HCT116 (cell line): ENCODE measurements around the gene TMEM26. TPM values are rescaled to one million over a fixed set of nuclear protein-coding genes. Genes with fewer than 3 reads are reported as not detected.

ENCODE experiments used
- ATAC-seq: fragments of 200-7000 bp; cut with Tn5 transposase; 2 replicates; pipeline ENCODE4 v1.9.1; 2020; ENCODE audit warnings: mild to moderate bottlenecking, moderate library complexity
- BruUV-seq: library from RNA; stranded (reverse); fragments of 400-500 nt; replicated peaks from 2 replicates; lab custom pipeline; 2021; lab: Mats Ljungman, UMichigan
- CTCF ChIA-PET: fragments of 300-600 bp; sonication (Branson Sonifier 250); formaldehyde crosslinking; loops from one replicate; lab custom pipeline; 2021; ENCODE audit warnings: antibody characterized with exemption; lab: Charles Lee
- POLR2A ChIA-PET: fragments of 300-600, 350-600 bp; sonication (Branson Sonifier 250); formaldehyde crosslinking; loops from one replicate; lab custom pipeline; 2021; ENCODE audit warnings: antibody characterized with exemption; lab: Charles Lee
- RAD21 ChIA-PET, 2 experiments: fragments of 300-600 bp; sonication (Branson Sonifier 250); formaldehyde crosslinking; loops; one replicate each; lab custom pipeline; 2023; ENCODE audit warnings: low total read pairs in 2 of 2; ENCODE audit not compliant: uncharacterized antibody in 2 of 2, unreplicated experiment in 2 of 2, low non-redundant PET in 1 of 2; lab: Charles Lee
- DNase-seq: peaks from one replicate; pipeline ENCODE4 v3.0.0-alpha.2; 2010; ENCODE audit warnings: low read depth, low spot score
- H2AFZ ChIP-seq: fragments of 200-600 bp; shearing (Covaris generic), sonication (generic); 2 replicates; pipeline ENCODE4 v1.6.1; 2017; ENCODE audit warnings: low read depth, mixed run types, mixed read lengths, antibody characterized with exemption, low read length; ENCODE audit not compliant: poor library complexity, severe bottlenecking
- H3K27ac ChIP-seq: 2 replicates; pipeline ENCODE4 v1.5.1; 2012; ENCODE audit warnings: low read depth, low read length
- H3K27me3 ChIP-seq: fragments of 200-600 bp; sonication (generic); 2 replicates; pipeline ENCODE4 v1.6.1; 2016; ENCODE audit warnings: mixed run types, low read length, mixed read lengths; ENCODE audit not compliant: insufficient read depth
- H3K36me3 ChIP-seq, 2 experiments: fragments of 200-500 bp in 1 of 2; fragments of 200-600 bp in 1 of 2; sonication (Bioruptor generic) in 1 of 2; sonication (generic) in 1 of 2; 2 replicates each; pipeline versions ENCODE4 v1.5.1 to v1.6.1; 2014 to 2016; ENCODE audit warnings: low read length in 2 of 2, inconsistent platforms in 1 of 2, mixed read lengths in 1 of 2, mixed run types in 1 of 2; ENCODE audit not compliant: insufficient read depth in 2 of 2, control insufficient read depth in 1 of 2
- H3K4me1 ChIP-seq, 2 experiments: fragments of 200-600 bp in 1 of 2; sonication (generic) in 1 of 2; 2 replicates each; pipeline versions ENCODE4 v1.5.1 to v1.6.1; 2012 to 2017; ENCODE audit warnings: low read length in 2 of 2, inconsistent platforms in 1 of 2, mild to moderate bottlenecking in 1 of 2, mixed read lengths in 1 of 2, mixed run types in 1 of 2, moderate library complexity in 1 of 2; ENCODE audit not compliant: insufficient read depth in 2 of 2, control insufficient read depth in 1 of 2
- H3K4me2 ChIP-seq: fragments of 200-600 bp; sonication (generic); 2 replicates; pipeline ENCODE4 v1.6.1; 2017; ENCODE audit warnings: mixed run types, low read length, mixed read lengths
- H3K4me3 ChIP-seq, 2 experiments: fragments of 200-600 bp in 1 of 2; sonication (generic) in 1 of 2; replicated peaks in 1 of 2; 2 replicates each; pipeline ENCODE4 v1.5.1; 2011 to 2016; ENCODE audit warnings: low read length in 2 of 2, control low read depth in 1 of 2, low read depth in 1 of 2, mild to moderate bottlenecking in 1 of 2, mixed read lengths in 1 of 2, mixed run types in 1 of 2
- H3K79me2 ChIP-seq: fragments of 200-600 bp; sonication (generic); 2 replicates; pipeline ENCODE4 v1.6.1; 2017; ENCODE audit warnings: mild to moderate bottlenecking, mixed run types, low read length, moderate library complexity, mixed read lengths; ENCODE audit not compliant: insufficient read depth
- H3K9ac ChIP-seq: fragments of 200-600 bp; sonication (generic); 2 replicates; pipeline ENCODE4 v1.6.1; 2016; ENCODE audit warnings: low read length, mixed read lengths
- H3K9me2 ChIP-seq: fragments of 200-600 bp; sonication (generic), shearing (Covaris generic); 2 replicates; pipeline ENCODE4 v1.6.1; 2017; ENCODE audit warnings: mixed run types, mild to moderate bottlenecking, moderate library complexity; ENCODE audit not compliant: insufficient read depth
- H3K9me3 ChIP-seq, 2 experiments: fragments of 200-500 bp in 1 of 2; fragments of 200-600 bp in 1 of 2; sonication (Bioruptor generic) in 1 of 2; sonication (generic) in 1 of 2; 2 replicates each; pipeline ENCODE4 v1.6.1; 2014 to 2017; ENCODE audit warnings: low read length in 2 of 2, mixed read lengths in 2 of 2, inconsistent platforms in 1 of 2, low read depth in 1 of 2, mild to moderate bottlenecking in 1 of 2, mixed run types in 1 of 2, moderate library complexity in 1 of 2; ENCODE audit not compliant: control insufficient read depth in 1 of 2, insufficient read depth in 1 of 2
- H4K20me1 ChIP-seq: fragments of 200-600 bp; sonication (generic), shearing (Covaris generic); 2 replicates; pipeline ENCODE4 v1.6.1; 2017; ENCODE audit warnings: mixed run types, mild to moderate bottlenecking, moderate library complexity; ENCODE audit not compliant: insufficient read depth
- ATF3 ChIP-seq: IDR thresholded peaks from 2 replicates; pipeline ENCODE4 v1.6.1; 2012
- CBX3 ChIP-seq: IDR thresholded peaks from 2 replicates; pipeline ENCODE4 v1.6.1; 2012; ENCODE audit warnings: low read depth
- EZH2 ChIP-seq: fragments of 200-600 bp; sonication (generic); IDR thresholded peaks from 2 replicates; pipeline ENCODE4 v1.6.1; 2017; ENCODE audit warnings: antibody characterized with exemption, mixed run types
- EZH2phosphoT487 ChIP-seq: fragments of 200-600 bp; IDR thresholded peaks from 2 replicates; pipeline ENCODE4 v1.6.1; 2018; ENCODE audit warnings: antibody characterized with exemption, borderline replicate concordance
- FOSL1 ChIP-seq: IDR thresholded peaks from 2 replicates; pipeline ENCODE4 v1.6.1; 2012; ENCODE audit warnings: low read depth
- JUND ChIP-seq: IDR thresholded peaks from 2 replicates; pipeline ENCODE4 v1.6.1; 2012
- POLR2A ChIP-seq: IDR thresholded peaks from 2 replicates; pipeline ENCODE4 v1.7.0; 2011; ENCODE audit warnings: borderline replicate concordance; ENCODE audit not compliant: insufficient read depth, insufficient read length; ENCODE audit errors: extremely low read depth
- REST ChIP-seq: IDR thresholded peaks from 2 replicates; pipeline ENCODE4 v1.6.1; 2012; ENCODE audit warnings: low read depth
- SIN3A ChIP-seq: IDR thresholded peaks from 2 replicates; pipeline ENCODE4 v1.6.1; 2012; ENCODE audit warnings: low read depth
- SRF ChIP-seq: IDR thresholded peaks from 2 replicates; pipeline ENCODE4 v1.6.1; 2012; ENCODE audit warnings: low read depth
- ZFX ChIP-seq: fragments of 450-650 bp; IDR thresholded peaks from 2 replicates; pipeline ENCODE4 v1.6.1; 2017
- intact Hi-C: fragments of 100-400 bp; cut with micrococcal nuclease; formaldehyde crosslinking; loops from 2 replicates; pipeline ENCODE4 v1.10.0; 2022
- total RNA-seq: library from RNA; stranded (reverse); gene quantifications from one replicate; pipeline ENCODE4 v1.2.1, GENCODE V29; 2021; ENCODE audit not compliant: unreplicated experiment

Gene TMEM26
- total RNA-seq, 1 experiment from 2014 or later = not detected

- H3K27ac ChIP-seq = no peak overlapping the region
- H3K36me3 ChIP-seq = no peaks in the 10 kb centered on the region
- ChIA-PET RAD21 (no interaction called here), POLR2A (no interaction called here), CTCF (no interaction called here)
- H3K9me2 ChIP-seq = no peaks in the 10 kb centered on the region
- no peaks in the 10 kb centered on the region for H3K9me3 ChIP-seq
- BruUV-seq = no TSS peak
- H3K9ac ChIP-seq = no peak overlapping the region
- H2AFZ ChIP-seq = no peak overlapping the region
- H4K20me1 ChIP-seq = no peaks in the 10 kb centered on the region
- no peak for DNase-seq
- H3K4me2 ChIP-seq = no peak overlapping the region
- TF ChIP-seq SIN3A = no peak
- no peaks in the 10 kb centered on the region for H3K4me1 ChIP-seq
- intact Hi-C loops = no loop called here
- no peak for ATAC-seq
- H3K27me3 ChIP-seq = no peaks in the 10 kb centered on the region
- no peak overlapping the region for H3K4me3 ChIP-seq
- H3K79me2 ChIP-seq = no peaks in the 10 kb centered on the region
Observed at GRCh38 chr10:61455656-61456055, 2.5 kb upstream of the TMEM26 start.

DNA sequence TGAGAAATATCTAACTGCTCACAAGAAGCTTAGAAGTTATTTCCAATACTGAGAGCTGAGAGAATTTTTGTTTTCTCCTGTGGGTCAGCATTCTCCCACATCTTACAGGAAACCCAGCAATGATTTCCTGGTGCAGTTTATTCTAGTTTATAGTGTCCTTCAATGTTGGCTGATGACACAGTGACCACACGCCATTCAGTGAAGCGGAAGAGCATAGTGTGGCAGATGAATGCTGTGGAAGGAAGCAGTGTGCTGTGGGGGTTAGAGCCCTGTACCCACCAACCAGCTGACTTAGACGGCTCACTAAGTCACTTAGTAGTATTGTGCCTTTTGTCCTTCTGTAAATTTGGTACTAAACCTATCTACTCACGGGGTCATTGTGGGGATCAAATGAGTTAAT is 1.4 kb upstream of the TMEM26 start:
- intact Hi-C loops = no loop called here
- Histone ChIP-seq H3K9me2 (no peaks in the 10 kb centered on the region), H3K27ac (no peak overlapping the region), H4K20me1 (no peaks in the 10 kb centered on the region), H3K9me3 (no peaks in the 10 kb centered on the region), H3K4me1 (no peaks in the 10 kb centered on the region), H3K9ac (no peak overlapping the region), H3K4me3 (no peak overlapping the region), H3K79me2 (no peaks in the 10 kb centered on the region), H3K36me3 (no peaks in the 10 kb centered on the region), H3K27me3 (no peaks in the 10 kb centered on the region)
- BruUV-seq = no TSS peak
- no peak for DNase-seq
- ChIA-PET RAD21 (no interaction called here), CTCF (no interaction called here)
- TF ChIP-seq ATF3 = no peak
- no peak for TF ChIP-seq EZH2phosphoT487
- no peak for TF ChIP-seq ZFX
- no peak for TF ChIP-seq EZH2
- no peak for TF ChIP-seq FOSL1
- no peak for TF ChIP-seq REST
- TF ChIP-seq SRF = no peak
- no peak for TF ChIP-seq CBX3
- TF ChIP-seq POLR2A = no peak
- no peak for TF ChIP-seq JUND
- TF ChIP-seq, all 23 proteins: peak for 0
- Histone ChIP-seq H2AFZ (no peak overlapping the region), H3K4me2 (no peak overlapping the region)
- POLR2A ChIA-PET = no interaction called here
- ATAC-seq = no peak
